K562 (cell line): Measurements from ENCODE around the gene CRTC3. TPM values are rescaled to one million over a fixed set of nuclear protein-coding genes. Genes with fewer than 3 reads are reported as not detected.

Experiments
- CC2D1A ChIP-seq: fragments of 450-650 bp; IDR thresholded peaks from 2 replicates; pipeline ENCODE4 v1.6.1; 2017; ENCODE audit warnings: mild to moderate bottlenecking
- CREM ChIP-seq: IDR thresholded peaks from 2 replicates; pipeline ENCODE4 v1.6.1; 2014; ENCODE audit warnings: antibody characterized with exemption, low read depth
- EZH2 ChIP-seq: IDR thresholded peaks from 2 replicates; pipeline ENCODE4 v1.6.1; 2012; ENCODE audit warnings: low read depth, mild to moderate bottlenecking, inconsistent platforms, low read length, borderline replicate concordance
- HMBOX1 ChIP-seq: sonication (generic); IDR thresholded peaks from 2 replicates; pipeline ENCODE4 v1.6.1; 2016
- JUND ChIP-seq, 2 experiments: IDR thresholded peaks; 2 replicates in 1 of 2; 3 replicates in 1 of 2; pipeline ENCODE4 v1.6.1; 2011; ENCODE audit warnings: borderline replicate concordance in 2 of 2, low read depth in 2 of 2, low read length in 2 of 2, improper control_type of control experiment in 1 of 2, missing biosample characterization in 1 of 2, missing genetic modification characterization in 1 of 2, missing genetic modification reagents in 1 of 2
- POLR2AphosphoS5 ChIP-seq: IDR thresholded peaks from 2 replicates; pipeline ENCODE4 v1.6.1; 2011; ENCODE audit warnings: mild to moderate bottlenecking, low read depth, low read length, moderate library complexity; ENCODE audit not compliant: control insufficient read depth, insufficient read depth
- SMAD2 ChIP-seq: fragments of 150-350 bp; IDR thresholded peaks from 2 replicates; pipeline ENCODE4 v1.6.1; 2014; ENCODE audit warnings: low read depth, mild to moderate bottlenecking, low read length
- TAF15 ChIP-seq: fragments of 200-400 bp; formaldehyde crosslinking; IDR thresholded peaks from 2 replicates; pipeline ENCODE4 v1.6.1; 2017; ENCODE audit warnings: mild to moderate bottlenecking, low read depth, low read length, moderate library complexity
- TCF7 ChIP-seq: sonication (generic); IDR thresholded peaks from 2 replicates; pipeline ENCODE4 v1.6.1; 2016; ENCODE audit warnings: antibody characterized with exemption, borderline replicate concordance
- TFE3 ChIP-seq: fragments of 450-650 bp; formaldehyde crosslinking; IDR thresholded peaks from 2 replicates; pipeline ENCODE4 v1.4.0; 2020; ENCODE audit warnings: mild to moderate bottlenecking, mixed read lengths
- ZBTB40 ChIP-seq, 2 experiments: fragments of 450-650 bp in 1 of 2; sonication (generic) in 1 of 2; formaldehyde crosslinking in 1 of 2; IDR thresholded peaks; 2 replicates each; pipeline versions ENCODE4 v1.7.1 to v1.9.0; 2016 to 2022; ENCODE audit warnings: inconsistent platforms in 1 of 2, mild to moderate bottlenecking in 1 of 2, missing genetic modification reagents in 1 of 2
- ZBTB7A ChIP-seq: IDR thresholded peaks from 2 replicates; pipeline ENCODE4 v1.6.1; 2011; ENCODE audit warnings: low read depth, mild to moderate bottlenecking, low read length, moderate library complexity, borderline replicate concordance; ENCODE audit not compliant: control insufficient read depth
- ZNF24 ChIP-seq: fragments of 450-650 bp; IDR thresholded peaks from 2 replicates; pipeline ENCODE4 v1.6.1; 2016
- ZNF551 ChIP-seq: fragments of 250-450 bp; sonication (Bioruptor Pico); IDR thresholded peaks from 2 replicates; pipeline ENCODE4 v1.5.0; 2021; ENCODE audit warnings: mild to moderate bottlenecking, moderate library complexity
- ZNF583 ChIP-seq: fragments of 250-450 bp; sonication (Bioruptor Pico); IDR thresholded peaks from 2 replicates; pipeline ENCODE4 v1.4.0; 2020
- polyA plus RNA-seq, 8 experiments: library from polyadenylated mRNA; depleted of rRNA in 4 of 8; stranded (reverse) in 5 of 8; unstranded in 3 of 8; fragments of >200 nt; fragmentation: Nextera tagmentation in 2 of 8; fragmentation: Illumina TruSeq in 1 of 8; extraction: Ambion mirVana in 2 of 8; extraction: Trizol in 1 of 8; gene quantifications; 2 replicates each; pipeline versions ENCODE4 v1.2.1 to v1.2.3, GENCODE V29; 2011 to 2014; ENCODE audit warnings: inconsistent platforms in 1 of 8, missing spikeins in 1 of 8
- total RNA-seq, 7 experiments: library from RNA; depleted of rRNA in 6 of 7; stranded (reverse); fragments of >200 nt in 6 of 7; fragmentation: Illumina TruSeq in 2 of 7; extraction: Trizol in 2 of 7; gene quantifications; 2 replicates each; pipeline versions ENCODE4 v1.2.1 to v1.2.3, GENCODE V29; 2011 to 2021; ENCODE audit warnings: low replicate concordance in 1 of 7

Gene CRTC3
- total and polyA plus RNA-seq, 9 of the 15 experiments (the other 6 are each of a cell fraction or from before 2014, with no cell fraction given): 1.2 to 19.0 (median 11.6) TPM

GRCh38 chr15:90648137-90649070, 118.7 kb downstream of the CRTC3 start (continued):
- TF ChIP-seq ZBTB40 (IDR thresholded peaks at IDR 0.05): no peak
- TF ChIP-seq ZBTB40 (CRISPR knock-in tag; IDR thresholded peaks at IDR 0.05): no peak
- peak; percentile 65; the same call in 1 of the 2 replicates for TF ChIP-seq ZNF24
- peak; percentile 73 for TF ChIP-seq POLR2AphosphoS5
- peak; percentile 67 for TF ChIP-seq JUND (IDR thresholded peaks at IDR 0.05; ENCODE audit: borderline replicate concordance, low read depth, low read length)
- TF ChIP-seq JUND (tag; IDR thresholded peaks at IDR 0.05; ENCODE audit: borderline replicate concordance, low read depth, low read length): peak; percentile 99
- TF ChIP-seq HMBOX1: peak; percentile 71
- peak; percentile 61; the same call in 1 of the 2 replicates for TF ChIP-seq CC2D1A
- TF ChIP-seq TFE3 (CRISPR knock-in tag): peak; percentile 93
- peak; percentile 100 for TF ChIP-seq ZNF583 (CRISPR knock-in tag)
- TF ChIP-seq SMAD2: no peak
- TF ChIP-seq ZBTB7A: peak; percentile 94
- TF ChIP-seq TCF7: no peak
- TF ChIP-seq CREM: peak; percentile 81
- no peak for TF ChIP-seq EZH2
- peak; percentile 94 for TF ChIP-seq ZNF551 (CRISPR knock-in tag)
- no peak for TF ChIP-seq TAF15
